Endometrial microvascular endothelial cells (primary cell): Measurements from ENCODE around the gene CD70. TPM values are rescaled to one million over a fixed set of nuclear protein-coding genes. Genes with fewer than 3 reads are reported as not detected.
"Not testable (repeated sequence)": the region's sequence is repeated elsewhere in the genome, so short reads cannot be mapped to it uniquely, and the experiment has no call there.

Experiments
- in situ Hi-C: cut with HindIII; loops from 2 replicates; pipeline ENCODE4 v1.10.0; 2017; ENCODE audit warnings: low sequenced_read_pairs, low pct_unique_long_range_greater_than_20kb; ENCODE audit errors: inconsistent ontology term
- total RNA-seq: library from RNA; depleted of rRNA; stranded (reverse); fragments of >200 nt; gene quantifications from one replicate; pipeline ENCODE4 v1.2.3, GENCODE V29; 2015; ENCODE audit errors: inconsistent ontology term

The CD70 gene
- total RNA-seq, 1 donor from 2014 or later: 12.3 TPM

GRCh38 chr19:6577476-6578125 lies 13.3 kb downstream of the CD70 start:
- in situ Hi-C loops: no loop called here

GRCh38 chr19:6576869-6577475 lies 14.0 kb downstream of the CD70 start:
- in situ Hi-C loops: no loop called here

- in situ Hi-C loops: no loop called here
Observed at GRCh38 chr19:6573350-6573749, 17.6 kb downstream of the CD70 start.

GRCh38 chr19:6572217-6572616 lies 18.7 kb downstream of the CD70 start:
- in situ Hi-C loops: no loop called here

GRCh38 chr19:6571167-6571566 lies 19.8 kb downstream of the CD70 start:
- in situ Hi-C loops: no loop called here

- in situ Hi-C loops: no loop called here
Observed at GRCh38 chr19:6570764-6571163, 20.2 kb downstream of the CD70 start.

GRCh38 chr19:6568816-6569215 lies 22.1 kb downstream of the CD70 start:
- in situ Hi-C loops: no loop called here

GRCh38 chr19:6568010-6568526 lies 22.9 kb downstream of the CD70 start:
- in situ Hi-C loops: no loop called here

- in situ Hi-C loops: not testable (repeated sequence)
Observed at GRCh38 chr19:6566727-6567126, 24.2 kb downstream of the CD70 start.

- in situ Hi-C loops: no loop called here
Observed at GRCh38 chr19:6564393-6564792, 26.6 kb downstream of the CD70 start.

GRCh38 chr19:6562437-6562836 lies 28.5 kb downstream of the CD70 start:
- in situ Hi-C loops: not testable (repeated sequence)

- in situ Hi-C loops: no loop called here
Observed at GRCh38 chr19:6556480-6557195, 34.3 kb downstream of the CD70 start.

- in situ Hi-C loops: no loop called here
Observed at GRCh38 chr19:6556043-6556449, 34.9 kb downstream of the CD70 start.

- in situ Hi-C loops: no loop called here
Observed at GRCh38 chr19:6551607-6552450, 39.1 kb downstream of the CD70 start.

GRCh38 chr19:6551091-6551490 lies 39.9 kb downstream of the CD70 start:
- in situ Hi-C loops: no loop called here

- in situ Hi-C loops: not testable (repeated sequence)
Observed at GRCh38 chr19:6550679-6551078, 40.3 kb downstream of the CD70 start.

- in situ Hi-C loops: no loop called here
Observed at GRCh38 chr19:6543866-6544347, 47.0 kb downstream of the CD70 start.

GRCh38 chr19:6540918-6541689 lies 49.8 kb downstream of the CD70 start:
- in situ Hi-C loops: no loop called here
